NCI-H1417 (cell line): ENCODE results near the gene CCNY.

ENCODE experiments used
- DNase-seq, 3 experiments: peaks; one replicate each; lab custom pipeline; 2025; lab: John Stamatoyannopoulos, UW

CCNY gene

DNA sequence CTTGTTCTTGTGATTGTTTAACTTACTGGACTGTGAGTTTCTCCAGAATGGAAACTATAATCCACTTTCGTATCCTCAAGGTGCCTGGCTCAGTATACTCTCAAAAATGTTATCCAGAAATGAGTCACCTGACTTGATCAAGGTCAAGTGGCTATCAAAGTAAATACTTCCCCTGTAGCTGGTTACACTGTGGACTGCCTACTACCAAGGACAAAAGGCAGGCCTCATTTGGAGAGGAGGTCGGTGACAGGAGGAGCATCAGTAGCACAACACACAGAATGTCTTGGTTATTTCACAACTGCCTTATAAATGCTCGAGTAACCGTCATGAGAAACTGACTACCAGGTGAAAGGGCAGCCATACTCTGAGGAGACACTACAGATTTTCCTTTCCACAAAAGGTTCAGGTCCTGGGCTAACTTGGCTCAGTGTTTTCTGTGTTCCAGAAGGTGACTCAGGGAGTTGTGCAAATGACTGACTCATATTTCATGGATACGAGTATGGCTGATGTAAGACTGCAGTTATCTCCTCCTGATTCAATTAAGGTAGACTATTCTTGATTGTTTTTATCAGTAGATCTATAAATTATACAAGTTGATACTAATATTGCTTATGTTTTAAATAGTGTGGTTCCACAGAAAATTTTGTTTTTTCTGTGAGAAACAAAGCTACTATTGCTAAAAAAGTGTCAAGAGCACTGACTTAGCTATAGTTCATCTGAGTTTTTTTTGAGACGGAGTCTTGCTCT, 4.2 kb upstream of the CCNY start:
- DNase-seq, result no peak

DNA sequence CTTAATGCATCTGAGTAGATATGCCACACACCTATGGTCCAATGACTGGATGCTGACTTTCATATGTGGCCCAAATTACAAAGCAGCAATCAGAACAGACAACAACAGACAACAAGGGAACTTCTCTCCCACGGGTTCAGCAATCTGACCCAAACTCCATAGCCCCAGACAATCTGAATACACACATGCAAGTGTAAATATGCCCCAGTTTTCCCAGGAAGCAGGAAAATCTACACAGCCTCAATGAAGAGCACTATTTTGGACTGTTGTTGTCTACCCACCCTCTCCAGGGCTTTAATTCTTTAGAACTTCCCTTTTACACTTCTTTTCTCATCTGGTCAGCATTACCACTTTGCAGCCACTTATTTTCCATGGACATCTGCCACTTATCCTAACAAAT, 2.0 kb upstream of the CCNY start:
- no peak for DNase-seq

DNA sequence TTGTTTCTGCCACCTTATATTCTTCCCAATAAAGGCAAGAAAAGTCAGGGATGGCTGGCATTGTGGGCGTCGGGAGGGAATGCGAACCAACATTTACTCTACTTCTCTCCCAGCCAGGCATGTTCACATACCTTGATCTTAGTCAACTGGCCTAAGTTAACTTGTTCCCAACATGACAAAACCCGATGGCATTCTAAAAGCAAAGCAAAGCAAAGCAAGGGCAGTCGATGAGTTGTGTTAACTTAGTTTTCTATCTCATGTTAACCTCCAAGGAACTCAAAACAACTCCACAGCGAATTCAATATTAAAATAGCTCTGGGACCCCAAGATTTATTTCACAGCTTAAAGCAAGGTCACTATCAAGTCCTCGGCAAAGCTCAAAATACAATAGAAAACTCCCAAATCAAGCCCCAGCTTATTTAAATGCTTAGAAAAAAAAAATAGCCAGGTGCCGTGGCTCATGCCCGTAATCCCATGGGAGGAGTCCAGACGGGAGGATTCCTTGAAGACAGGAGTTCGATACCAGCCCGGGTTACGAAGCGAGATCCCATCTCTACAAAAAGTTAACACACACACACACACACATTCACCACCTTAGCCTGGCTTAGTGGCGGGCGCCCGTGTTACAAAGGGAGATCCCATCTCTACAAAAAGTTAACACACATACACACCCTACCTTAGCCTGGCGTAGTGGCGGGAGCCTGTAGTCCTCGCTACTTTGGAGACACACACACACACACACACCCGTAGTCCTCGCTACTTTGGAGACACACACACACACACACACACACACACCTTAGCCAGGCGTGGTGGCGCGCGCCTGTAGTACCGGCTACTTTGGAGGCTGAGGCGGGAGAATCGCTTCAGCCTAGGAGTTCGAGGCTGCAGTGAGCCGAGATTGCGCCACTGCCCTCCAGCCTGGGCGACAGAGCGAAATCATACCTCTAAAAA, 901 bp upstream of the CCNY start:
- peak in 2 of 3 experiments; percentile 54 to 57 for DNase-seq

DNA sequence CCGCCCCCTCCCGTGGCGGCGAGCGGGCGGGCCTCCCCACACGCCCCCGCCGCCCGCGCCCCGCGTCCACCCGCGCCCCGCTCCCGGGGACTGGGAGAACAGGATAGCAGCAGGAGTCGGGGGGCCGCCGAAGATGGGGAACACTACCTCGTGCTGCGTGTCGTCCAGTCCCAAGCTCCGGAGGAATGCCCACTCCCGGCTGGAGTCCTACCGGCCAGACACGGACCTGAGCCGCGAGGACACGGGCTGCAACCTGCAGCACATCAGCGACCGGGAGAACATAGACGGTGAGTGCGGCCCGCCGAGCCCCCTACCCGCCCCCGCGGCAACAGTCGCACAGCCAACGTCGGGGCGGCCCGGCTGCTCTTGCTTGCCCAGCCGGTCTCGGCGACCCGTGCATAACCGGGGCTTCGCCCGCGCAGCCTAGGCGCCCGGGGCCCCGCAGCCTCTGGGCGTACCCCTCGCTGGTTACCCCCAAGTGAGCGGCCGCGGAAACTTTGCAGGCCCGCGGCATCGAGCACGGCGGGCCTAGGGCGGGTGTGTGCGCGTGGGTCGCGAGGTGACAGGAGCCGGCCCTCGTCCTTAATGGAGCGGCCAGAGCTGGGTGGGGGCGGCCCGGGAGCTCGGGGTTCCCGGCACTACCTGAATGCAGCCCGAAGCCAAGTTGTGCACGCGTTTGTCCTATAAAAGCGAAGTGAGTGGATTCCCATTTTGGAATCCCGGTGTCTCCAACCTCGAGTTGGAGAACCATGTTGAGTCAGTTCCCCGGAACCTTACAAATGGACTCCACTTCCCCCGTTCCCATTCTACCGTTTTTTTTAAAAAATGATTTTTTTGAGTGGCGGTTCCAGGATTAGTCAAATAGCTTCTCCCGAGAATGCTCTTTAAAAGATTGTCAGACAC, 863 bp downstream of the CCNY start:
- peak in 2 of 3 experiments; percentile 57 to 61 for DNase-seq

DNA sequence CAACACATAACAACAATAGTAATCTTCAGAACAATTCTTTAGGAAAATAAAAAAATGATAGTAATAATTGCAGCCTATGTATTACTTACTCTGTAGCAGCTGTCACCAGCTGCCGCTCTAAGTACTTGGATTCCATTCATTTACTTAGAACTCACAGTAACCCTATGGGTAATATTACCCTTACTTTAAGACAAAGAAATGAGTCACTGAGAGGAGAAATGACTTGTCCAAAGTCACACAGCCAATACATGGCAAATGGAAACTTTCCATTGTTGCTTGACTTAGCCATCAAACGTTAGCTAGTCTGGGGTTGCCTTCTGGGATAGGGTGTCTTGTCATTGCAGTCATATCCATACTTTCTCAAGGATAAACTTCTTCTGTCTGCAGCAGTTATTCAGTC, 3.6 kb downstream of the CCNY start:
- no peak for DNase-seq

DNA sequence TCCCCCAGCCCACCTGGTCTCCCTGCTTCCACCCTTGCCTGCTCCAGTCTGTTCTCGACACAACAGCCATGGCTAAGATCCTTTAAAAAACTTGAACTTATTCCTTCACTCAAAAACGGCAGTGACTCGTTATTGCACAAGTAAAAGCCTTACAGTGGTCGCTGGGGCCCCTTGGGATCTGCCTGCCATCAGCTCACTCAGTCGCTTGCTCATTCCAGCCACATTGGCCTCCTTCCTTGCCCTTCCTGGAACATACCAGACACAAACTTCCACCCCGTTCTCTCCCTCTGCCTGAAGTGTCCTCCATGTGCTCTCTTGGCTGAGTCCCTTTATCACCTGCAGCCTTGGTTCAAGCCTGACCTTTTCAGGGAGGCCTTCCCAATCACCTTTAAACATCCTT, 4.7 kb downstream of the CCNY start:
- no peak for DNase-seq

DNA sequence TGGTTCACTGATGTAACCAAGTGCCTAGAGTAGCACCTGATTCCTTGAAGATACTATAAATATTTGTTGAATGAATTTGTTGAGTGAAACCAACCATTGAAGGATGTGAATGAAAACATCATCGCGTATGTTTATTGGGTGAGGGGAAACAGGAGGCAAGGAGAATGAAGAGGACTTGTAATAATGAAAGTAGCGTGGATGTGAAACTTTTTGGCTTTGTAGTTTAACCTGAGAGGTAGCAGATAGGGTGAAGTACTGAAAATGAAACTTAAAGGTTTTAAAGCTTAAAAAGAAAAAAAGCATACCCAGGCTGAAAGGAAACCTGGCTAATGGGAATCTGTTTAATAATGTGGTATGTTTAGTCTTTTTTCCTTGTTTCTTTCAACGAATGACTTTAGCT, 5.2 kb downstream of the CCNY start:
- no peak for DNase-seq

DNA sequence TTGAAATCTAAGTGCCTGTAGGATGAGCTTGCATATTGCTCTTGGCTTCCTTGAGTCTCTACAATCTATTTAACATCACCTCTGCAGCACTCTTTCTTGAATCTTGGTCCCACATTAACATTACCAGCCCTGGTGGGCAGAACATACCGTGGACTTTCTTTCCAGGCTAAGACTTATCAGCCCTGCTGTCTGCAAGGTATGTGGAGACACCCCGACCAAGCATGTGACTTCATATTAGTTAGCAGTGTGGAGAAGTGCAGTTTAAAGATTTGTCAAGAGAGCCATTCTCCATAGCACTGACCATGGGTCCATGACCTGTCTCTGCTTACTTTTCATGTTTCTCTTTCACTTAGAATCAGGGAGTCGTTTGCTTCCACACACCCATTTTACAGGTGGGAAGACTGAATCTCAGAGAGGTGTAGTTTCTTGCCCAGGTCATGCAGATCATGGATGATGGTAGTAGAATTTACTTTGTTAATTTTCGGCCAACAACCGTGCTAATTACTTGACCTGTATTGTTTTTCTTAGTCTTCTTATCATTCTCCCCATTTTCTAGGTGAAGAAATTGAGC, 6.0 kb downstream of the CCNY start:
- DNase-seq, result no peak

DNA sequence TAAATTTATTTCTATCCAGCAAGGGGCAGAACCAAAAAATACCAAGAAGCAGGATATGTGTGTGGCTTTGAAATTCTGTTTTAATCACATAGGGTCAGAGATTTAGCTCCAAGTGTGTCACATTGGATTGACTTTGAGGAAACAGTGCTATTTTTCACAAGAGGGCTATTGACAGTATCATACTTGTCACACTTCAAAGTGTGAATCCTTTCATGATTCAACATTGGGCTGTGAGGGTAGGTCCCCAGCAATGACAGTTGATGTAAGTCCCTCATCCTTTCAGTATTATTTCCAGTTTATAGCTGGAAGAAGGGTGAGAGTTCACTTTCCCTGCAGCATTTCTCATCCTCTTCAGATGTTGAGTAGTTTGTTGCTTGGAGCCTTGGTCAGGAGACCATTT, 7.4 kb downstream of the CCNY start:
- DNase-seq, result no peak

DNA sequence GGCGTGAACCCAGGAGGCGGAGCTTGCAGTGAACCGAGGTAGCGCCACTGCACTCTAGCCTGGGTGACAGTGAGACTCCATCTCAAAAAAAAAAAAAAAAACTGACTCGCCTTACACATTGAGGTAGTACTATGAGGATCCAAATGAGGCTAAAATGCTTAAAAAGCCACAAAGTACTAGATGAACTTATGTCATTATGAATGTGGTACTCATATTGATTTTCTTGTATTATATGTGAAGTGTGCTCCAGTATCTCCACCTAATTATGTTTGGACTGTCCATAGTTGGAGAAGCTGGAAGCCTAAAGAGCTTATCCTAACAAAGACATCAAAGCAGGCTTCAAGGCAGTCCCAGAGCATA, 9.1 kb downstream of the CCNY start:
- no peak for DNase-seq

DNA sequence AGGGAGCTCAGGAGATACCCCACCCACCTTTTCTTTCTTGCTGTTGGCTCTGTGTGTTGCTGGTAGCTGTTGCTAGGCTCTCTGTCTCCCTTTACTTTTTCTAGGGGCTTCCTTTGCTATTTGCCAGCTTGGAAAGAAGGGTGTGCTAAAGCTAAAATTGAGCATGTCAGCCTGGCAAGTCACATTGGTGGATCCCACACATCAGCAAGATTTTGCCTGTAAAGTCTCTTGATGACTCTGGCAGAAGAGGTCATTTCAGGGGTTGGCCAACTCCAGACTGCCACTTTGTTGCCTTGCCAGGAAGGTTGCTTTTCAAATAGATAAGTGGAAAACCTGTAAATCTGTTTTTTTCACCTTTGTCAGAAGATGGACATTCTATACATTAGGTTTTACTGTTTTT, 9.9 kb downstream of the CCNY start:
- no peak for DNase-seq

DNA sequence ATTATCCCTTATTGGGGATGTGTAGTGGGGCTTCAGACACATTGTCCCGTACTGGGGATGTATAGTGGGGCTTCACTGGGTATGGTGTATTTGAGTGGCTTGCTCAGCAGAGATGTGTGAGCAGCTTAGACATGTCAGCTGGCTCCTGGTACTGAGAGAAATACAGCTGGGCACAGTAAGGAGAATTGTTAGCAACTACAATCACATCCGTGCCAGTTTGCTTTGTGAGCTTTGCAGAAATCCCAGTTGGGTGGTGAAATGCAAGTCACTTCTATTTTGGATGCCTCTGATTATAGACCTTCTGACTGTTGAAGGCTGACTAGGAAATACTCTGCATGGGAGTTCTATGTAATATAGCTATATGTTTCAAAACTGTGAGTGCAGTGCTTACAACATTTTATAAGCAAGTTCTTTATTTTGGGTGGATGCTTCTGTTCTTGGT, 10.8 kb downstream of the CCNY start:
- DNase-seq, result no peak

DNA sequence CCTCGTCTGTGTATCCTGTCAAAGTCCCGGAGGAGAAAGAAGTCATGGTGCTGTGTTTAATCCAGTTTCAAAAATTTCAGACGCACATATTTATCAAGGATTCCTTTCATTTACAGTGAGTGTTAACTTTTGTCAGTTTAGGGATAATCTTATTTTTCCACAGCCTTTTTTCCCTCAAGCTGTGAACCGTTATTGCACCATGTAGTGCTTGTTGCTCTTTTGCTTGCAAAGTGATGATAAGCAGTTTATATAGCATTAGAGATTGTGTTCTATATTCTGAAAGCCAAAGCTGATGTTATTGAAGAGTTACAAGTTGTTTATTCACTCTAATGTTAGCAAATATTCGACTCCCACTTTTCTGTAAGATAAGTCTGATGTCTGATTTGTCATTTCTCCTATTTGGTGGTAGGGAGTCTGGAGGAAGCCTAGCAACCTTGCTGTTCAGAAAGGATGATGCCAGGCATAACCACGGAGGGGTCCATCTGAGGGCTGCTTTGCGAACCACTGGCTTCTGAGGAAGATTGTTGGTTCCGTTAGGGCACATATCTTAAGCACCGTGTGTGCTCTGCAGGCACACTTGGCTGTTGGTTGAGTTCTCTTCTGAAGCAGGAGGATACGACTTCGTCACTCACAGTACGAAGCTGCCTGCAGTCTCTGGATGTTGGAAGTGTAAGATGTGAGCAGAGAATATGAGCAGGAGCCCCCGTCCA, 11.7 kb downstream of the CCNY start:
- DNase-seq, result no peak

DNA sequence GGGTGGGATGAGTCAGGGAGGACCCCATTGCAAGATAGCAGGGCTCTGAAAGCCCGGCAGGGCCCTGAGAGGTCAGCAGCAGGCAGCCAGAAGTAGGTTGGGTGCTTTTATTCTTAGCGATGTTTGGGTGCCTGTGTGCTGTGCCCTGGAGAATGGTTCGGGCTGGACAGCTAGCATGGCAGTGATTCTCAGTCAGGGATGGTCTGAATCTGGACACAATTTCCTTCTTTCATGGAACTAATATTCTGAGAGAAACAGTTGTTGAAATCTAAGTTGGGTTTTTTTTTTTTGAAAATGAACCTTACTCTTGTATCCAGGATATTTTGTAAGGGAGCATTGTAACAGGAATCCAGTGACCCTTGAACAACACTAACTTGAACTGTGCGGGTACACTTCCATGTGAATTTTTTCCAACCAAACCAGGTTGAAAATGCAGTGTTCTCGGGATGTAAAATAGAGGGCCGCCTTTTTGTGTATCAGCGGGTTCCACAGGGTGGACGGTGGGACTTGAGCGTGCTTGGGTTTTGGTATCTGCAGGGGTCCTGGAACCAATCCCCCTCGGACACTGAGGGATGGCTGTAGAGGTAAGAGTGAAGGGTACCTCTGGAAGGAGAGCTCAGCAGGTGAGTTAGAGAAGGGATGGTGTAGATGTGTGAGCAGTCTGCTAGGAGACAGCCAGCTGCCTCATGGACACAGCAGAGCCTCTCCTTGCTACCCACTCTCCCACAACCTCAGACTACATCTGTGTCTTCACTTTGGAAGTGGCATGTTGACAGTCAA, 12.5 kb downstream of the CCNY start:
- no peak for DNase-seq

DNA sequence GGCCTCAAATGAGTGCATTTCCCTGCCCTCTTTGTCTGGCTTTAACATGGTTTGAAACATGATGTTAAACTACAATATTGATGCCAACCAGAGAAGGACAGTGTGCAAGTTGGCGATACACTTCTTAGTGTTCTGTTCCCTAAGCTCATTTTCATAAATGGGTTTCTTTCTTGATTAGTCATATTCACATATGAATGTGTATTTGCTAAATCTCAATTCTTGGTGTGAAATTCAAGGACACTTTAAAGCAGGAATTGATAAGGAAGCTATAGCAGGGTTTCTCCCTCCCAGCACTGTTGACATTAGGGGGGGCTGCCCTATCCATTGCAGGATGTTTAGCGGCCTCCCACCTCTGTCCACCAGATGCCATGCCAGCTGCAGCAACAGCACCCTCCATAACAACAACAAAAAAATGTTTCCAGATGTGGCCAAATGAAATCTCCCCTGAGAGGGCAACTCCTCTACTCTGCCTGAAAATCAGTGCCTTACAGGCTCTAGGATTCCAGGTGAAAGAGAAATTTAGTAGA, 13.1 kb downstream of the CCNY start:
- no peak for DNase-seq

DNA sequence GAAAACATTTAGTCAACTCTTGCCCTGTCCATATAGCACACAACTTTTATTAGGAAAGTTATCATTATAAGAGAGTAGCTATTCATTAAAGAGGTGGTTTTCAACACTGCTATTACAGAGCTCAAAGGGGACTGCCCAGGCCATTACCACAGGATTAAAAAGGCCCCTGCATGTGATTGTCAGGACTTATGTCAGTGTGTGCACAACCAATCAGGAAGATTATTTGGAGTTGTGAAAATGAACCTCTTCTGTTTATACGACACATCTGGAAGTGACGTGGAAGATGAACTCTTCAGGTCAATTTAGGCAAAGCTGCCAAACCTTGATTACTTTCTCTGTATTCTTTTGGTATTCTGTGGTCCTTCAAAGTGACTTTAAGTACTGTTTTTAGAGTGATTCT, 14.7 kb downstream of the CCNY start:
- no peak for DNase-seq

DNA sequence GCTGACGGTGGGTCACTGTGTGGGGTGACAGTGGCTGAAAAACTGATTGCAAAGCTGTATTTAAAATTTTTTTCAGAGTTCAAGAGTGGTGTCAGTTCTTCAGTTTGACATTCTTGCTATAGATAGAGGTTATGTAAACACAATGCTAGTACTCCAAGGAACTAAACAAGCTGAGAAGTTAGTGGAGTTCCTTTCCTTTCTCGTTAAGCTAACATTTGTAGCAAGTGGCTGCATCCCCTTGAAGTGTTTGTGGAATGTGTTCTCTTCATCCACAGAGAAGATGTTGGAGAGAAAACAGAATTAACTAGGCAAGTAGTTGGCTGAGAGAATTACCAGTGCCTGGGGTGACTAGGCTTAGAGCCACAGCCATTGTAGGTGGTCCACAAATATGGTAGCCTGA, 15.8 kb downstream of the CCNY start:
- DNase-seq, result no peak

DNA sequence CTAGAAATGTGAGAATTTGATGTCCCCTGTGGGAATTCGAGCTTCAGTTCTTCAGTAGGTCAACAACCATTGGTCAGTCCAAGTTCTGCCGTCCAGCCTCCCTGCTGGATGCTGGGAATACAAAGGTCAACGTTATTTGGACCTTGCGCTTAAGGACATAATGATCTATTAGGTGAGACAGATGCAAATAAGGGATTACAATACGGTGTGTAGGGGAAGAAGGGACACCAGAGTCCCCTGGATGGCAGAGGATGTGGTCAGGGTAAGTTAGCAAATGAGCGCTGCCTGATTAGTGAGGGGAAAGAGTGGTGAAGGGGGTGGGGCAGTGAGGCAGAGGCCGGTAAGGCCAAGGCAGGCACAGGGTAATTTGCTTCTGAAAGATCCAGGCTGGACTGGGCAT, 16.2 kb downstream of the CCNY start:
- no peak for DNase-seq

DNA sequence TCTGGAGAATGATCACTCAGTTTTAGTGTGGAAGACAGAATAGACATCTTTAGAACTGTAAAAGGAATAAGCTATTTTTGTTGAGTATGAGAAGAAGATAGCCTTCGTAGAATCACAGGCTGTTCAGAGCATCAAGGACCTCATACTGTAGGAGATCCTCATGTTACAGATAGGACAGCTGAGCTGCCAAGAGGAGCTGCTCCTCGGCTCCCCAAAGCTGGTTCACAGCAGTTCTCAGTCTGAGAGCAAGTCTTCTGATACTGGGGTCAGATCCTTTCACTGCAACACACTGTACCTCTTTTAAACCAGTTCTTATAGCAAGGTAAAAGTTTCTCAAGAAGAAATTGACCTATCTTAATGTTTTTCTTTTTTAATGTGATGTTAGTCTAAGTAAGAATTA, 17.1 kb downstream of the CCNY start:
- DNase-seq, result no peak

DNA sequence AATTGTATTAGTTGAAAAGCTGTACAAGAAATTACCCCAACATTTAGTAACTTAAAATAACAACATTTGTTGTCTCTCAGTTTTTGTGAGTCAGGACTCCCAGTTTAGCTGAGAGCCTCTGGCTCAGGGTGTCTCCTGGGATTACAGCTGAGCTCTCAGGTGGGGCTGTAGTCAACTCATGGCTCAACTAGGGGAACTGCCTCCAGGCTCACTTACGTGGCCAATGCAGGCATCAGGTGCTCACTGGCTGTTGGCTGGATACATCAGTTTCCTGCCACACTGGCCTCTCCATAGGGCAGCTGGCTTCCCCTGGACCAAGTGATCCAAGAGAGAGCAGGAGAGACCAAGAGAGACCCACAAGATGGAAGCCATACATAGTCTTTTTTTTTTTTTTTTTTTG, 17.5 kb downstream of the CCNY start:
- no peak for DNase-seq
